BE2C (cell line): ENCODE measurements around the gene PRAF2.

Experiments
- DNase-seq: peaks from one replicate; pipeline ENCODE4 v3.0.0-alpha.2; 2020
- H3K27me3 ChIP-seq: fragments of 250-450 bp; sonication (Bioruptor Pico); 2 replicates; pipeline ENCODE4 v1.5.1; 2020; ENCODE audit warnings: mild to moderate bottlenecking
- H3K36me3 ChIP-seq: fragments of 250-450 bp; sonication (Bioruptor Pico); 2 replicates; pipeline ENCODE4 v1.5.1; 2020; ENCODE audit warnings: mild to moderate bottlenecking
- H3K4me1 ChIP-seq: fragments of 250-450 bp; sonication (Bioruptor Pico); 2 replicates; pipeline ENCODE4 v1.5.1; 2020
- H3K4me3 ChIP-seq: 2 replicates; pipeline ENCODE4 v1.5.1; 2011; ENCODE audit warnings: low read depth, low read length
- H3K9me3 ChIP-seq: fragments of 250-450 bp; sonication (Bioruptor Pico); 2 replicates; pipeline ENCODE4 v1.5.1; 2020
- CTCF ChIP-seq: IDR thresholded peaks from 2 replicates; pipeline ENCODE4 v1.5.1; 2012; ENCODE audit warnings: mild to moderate bottlenecking, low read depth, low read length

PRAF2 gene

GRCh38 chrX:49043220-49043986, 30.4 kb downstream of the PRAF2 start, which contains the start of gene TFE3:
TSS of gene TFE3 (minus strand) at chrX:49043357. CDS start at chrX:49043226, 131 bp downstream.
- no peaks in the 10 kb centered on the region for H3K27me3 ChIP-seq
- peaks cover 4% of the 10 kb centered on the region for H3K4me1 ChIP-seq
- peak within 1 kb of the TSS; percentile 64 for H3K4me3 ChIP-seq
- no peaks in the 10 kb centered on the region for H3K9me3 ChIP-seq
- peak; percentile 96 for DNase-seq
- H3K36me3 ChIP-seq, result no peaks in the 10 kb centered on the region; the same call in 1 of the 2 replicates
- TF ChIP-seq CTCF, result peak; percentile 61

DNA sequence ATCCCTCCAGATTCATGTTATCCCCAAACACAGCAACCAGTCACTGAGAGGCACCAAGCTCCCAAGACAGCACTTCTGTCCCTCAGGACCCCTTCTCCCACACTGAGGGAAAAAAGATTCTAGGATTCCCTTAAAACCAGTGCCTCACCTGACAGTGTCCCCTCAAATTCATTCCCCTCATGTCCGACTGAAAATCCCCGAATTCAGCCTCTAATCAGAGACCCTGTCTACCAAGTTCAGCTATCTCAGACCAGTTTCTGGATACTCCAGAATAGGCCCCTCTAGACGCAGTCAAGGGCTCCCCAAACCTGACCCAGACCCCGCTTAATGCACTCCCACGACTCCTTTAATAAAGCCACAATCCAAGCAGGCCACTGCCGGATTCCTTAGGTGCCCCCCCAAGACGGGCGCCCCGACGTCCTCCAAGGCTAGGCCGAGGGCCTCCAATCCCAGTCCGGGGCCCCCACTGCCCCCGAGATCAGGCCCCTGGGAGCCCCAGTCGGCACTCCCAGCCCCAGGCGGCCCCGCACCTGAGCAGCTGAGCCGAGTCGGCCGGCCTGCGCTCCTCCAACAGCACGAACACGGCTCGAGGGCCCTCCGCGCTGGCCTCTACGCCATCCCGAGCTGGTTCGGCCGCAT, 31.1 kb downstream of the PRAF2 start:
- no peak for TF ChIP-seq CTCF
- Histone ChIP-seq H3K4me3 (peak overlapping the region; percentile 64), H3K36me3 (no peaks in the 10 kb centered on the region; the same call in 1 of the 2 replicates), H3K9me3 (no peaks in the 10 kb centered on the region), H3K4me1 (peaks cover 4% of the 10 kb centered on the region), H3K27me3 (no peaks in the 10 kb centered on the region)
- DNase-seq, result no peak

GRCh38 chrX:49041744-49042580, 31.8 kb downstream of the PRAF2 start:
- Histone ChIP-seq H3K4me1 (peaks cover 4% of the 10 kb centered on the region), H3K27me3 (no peaks in the 10 kb centered on the region), H3K4me3 (peak overlapping the region; percentile 64), H3K36me3 (no peaks in the 10 kb centered on the region; the same call in 1 of the 2 replicates), H3K9me3 (no peaks in the 10 kb centered on the region)
- no peak for TF ChIP-seq CTCF
- no peak for DNase-seq

GRCh38 chrX:49040376-49040955, 33.3 kb downstream of the PRAF2 start:
- no peak for TF ChIP-seq CTCF
- DNase-seq, result no peak
- Histone ChIP-seq H3K4me1 (peaks cover 4% of the 10 kb centered on the region), H3K4me3 (peak overlapping the region; percentile 16; the same call in 1 of the 2 replicates), H3K36me3 (no peaks in the 10 kb centered on the region; the same call in 1 of the 2 replicates), H3K27me3 (no peaks in the 10 kb centered on the region), H3K9me3 (no peaks in the 10 kb centered on the region)

- peak; percentile 80 for DNase-seq
- peaks cover 4% of the 10 kb centered on the region for H3K4me1 ChIP-seq
- H3K36me3 ChIP-seq, result no peaks in the 10 kb centered on the region; the same call in 1 of the 2 replicates
- TF ChIP-seq CTCF, result peak; percentile 14; the same call in 1 of the 2 replicates
- H3K4me3 ChIP-seq, result peak overlapping the region; percentile 16; the same call in 1 of the 2 replicates
- H3K27me3 ChIP-seq, result no peaks in the 10 kb centered on the region
- H3K9me3 ChIP-seq, result no peaks in the 10 kb centered on the region
These were observed 34.0 kb downstream of the PRAF2 start for GRCh38 chrX:49039598-49040375.
